DMS153 treated with DMSO at 0.1 percent for 48 hours (cell line): Measurements from ENCODE around the gene USP17L5.
"Not testable (repeated sequence)": the region's sequence is repeated elsewhere in the genome, so short reads cannot be mapped to it uniquely, and the experiment has no call there.

ENCODE experiments used
- DNase-seq: peaks from one replicate; lab custom pipeline; 2025; ENCODE audit not compliant: unreplicated experiment; lab: John Stamatoyannopoulos, UW

The USP17L5 gene

GRCh38 chr4:9339103-9339502, at the start of gene USP17L5:
Gene USP17L5, plus strand, starts transcription at chr4:9339403. Its CDS starts 0 bp downstream, at chr4:9339403.
- not testable (repeated sequence) for DNase-seq

- DNase-seq, result not testable (repeated sequence)
Measured at GRCh38 chr4:9324191-9324590, 15.0 kb upstream of the USP17L5 start.

GRCh38 chr4:9324865-9325264, 14.3 kb upstream of the USP17L5 start, which contains the start of gene USP17L24:
Gene USP17L24, plus strand, starts transcription at chr4:9325165. Its CDS starts 0 bp downstream, at chr4:9325165.
- DNase-seq, result not testable (repeated sequence)

GRCh38 chr4:9329611-9330010, 9.6 kb upstream of the USP17L5 start, which contains the start of gene USP17L25:
Gene USP17L25, plus strand, starts transcription at chr4:9329911. Its CDS starts 0 bp downstream, at chr4:9329911.
- not testable (repeated sequence) for DNase-seq

- DNase-seq, result not testable (repeated sequence)
Measured at GRCh38 chr4:9334358-9334757, 4.8 kb upstream of the USP17L5 start, which contains the start of gene USP17L26. Gene USP17L26, plus strand, starts transcription at chr4:9334658. Its CDS starts 0 bp downstream, at chr4:9334658.

- not testable (repeated sequence) for DNase-seq
Measured at GRCh38 chr4:9343848-9344247, 4.6 kb downstream of the USP17L5 start, which contains the start of gene USP17L27. Gene USP17L27, plus strand, starts transcription at chr4:9344148. Its CDS starts 0 bp downstream, at chr4:9344148.

- not testable (repeated sequence) for DNase-seq
Measured at GRCh38 chr4:9348593-9348992, 9.4 kb downstream of the USP17L5 start, which contains the start of gene USP17L28. Gene USP17L28, plus strand, starts transcription at chr4:9348893. Its CDS starts 0 bp downstream, at chr4:9348893.

GRCh38 chr4:9350866-9351265, 11.7 kb downstream of the USP17L5 start:
- DNase-seq, result not testable (repeated sequence)

- not testable (repeated sequence) for DNase-seq
Measured at GRCh38 chr4:9353338-9353737, 14.1 kb downstream of the USP17L5 start, which contains the start of gene USP17L29. Gene USP17L29, plus strand, starts transcription at chr4:9353638. Its CDS starts 0 bp downstream, at chr4:9353638.

- not testable (repeated sequence) for DNase-seq
Measured at GRCh38 chr4:9362829-9363228, 23.6 kb downstream of the USP17L5 start, which contains the start of gene USP17L30. Gene USP17L30, plus strand, starts transcription at chr4:9363129. Its CDS starts 0 bp downstream, at chr4:9363129.

- DNase-seq, result not testable (repeated sequence)
Measured at GRCh38 chr4:9379881-9380280, 40.7 kb downstream of the USP17L5 start.

- DNase-seq, result not testable (repeated sequence)
Measured at GRCh38 chr4:9381012-9381534, 41.9 kb downstream of the USP17L5 start.

GRCh38 chr4:9384126-9384525, 44.9 kb downstream of the USP17L5 start:
- no peak for DNase-seq

GRCh38 chr4:9389001-9389400, 49.8 kb downstream of the USP17L5 start:
- not testable (repeated sequence) for DNase-seq
